HTR-8/SVneo (cell line): Measurements from ENCODE around the gene FXYD4.

Experiments
- DNase-seq: peaks from one replicate; pipeline ENCODE4 v3.0.0; 2011; ENCODE audit warnings: low spot score, mixed read lengths; ENCODE audit not compliant: insufficient read length
- FAIRE-seq: peaks from 2 replicates; lab custom pipeline; 2011; peaks lifted over from hg19 to GRCh38; lab: Jason Lieb, UNC

The FXYD4 gene

GRCh38 chr10:43372765-43373361 is 1.4 kb downstream of the FXYD4 start:
- DNase-seq, result no peak
- FAIRE-seq, result no peak

GRCh38 chr10:43373461-43373860 is 2.0 kb downstream of the FXYD4 start:
- DNase-seq, result no peak
- no peak for FAIRE-seq

- FAIRE-seq, result no peak
- no peak for DNase-seq
These were observed 2.8 kb downstream of the FXYD4 start for GRCh38 chr10:43374194-43374593.

- DNase-seq (no peak), FAIRE-seq (no peak)
These were observed 4.1 kb downstream of the FXYD4 start for GRCh38 chr10:43375401-43376020.

DNA sequence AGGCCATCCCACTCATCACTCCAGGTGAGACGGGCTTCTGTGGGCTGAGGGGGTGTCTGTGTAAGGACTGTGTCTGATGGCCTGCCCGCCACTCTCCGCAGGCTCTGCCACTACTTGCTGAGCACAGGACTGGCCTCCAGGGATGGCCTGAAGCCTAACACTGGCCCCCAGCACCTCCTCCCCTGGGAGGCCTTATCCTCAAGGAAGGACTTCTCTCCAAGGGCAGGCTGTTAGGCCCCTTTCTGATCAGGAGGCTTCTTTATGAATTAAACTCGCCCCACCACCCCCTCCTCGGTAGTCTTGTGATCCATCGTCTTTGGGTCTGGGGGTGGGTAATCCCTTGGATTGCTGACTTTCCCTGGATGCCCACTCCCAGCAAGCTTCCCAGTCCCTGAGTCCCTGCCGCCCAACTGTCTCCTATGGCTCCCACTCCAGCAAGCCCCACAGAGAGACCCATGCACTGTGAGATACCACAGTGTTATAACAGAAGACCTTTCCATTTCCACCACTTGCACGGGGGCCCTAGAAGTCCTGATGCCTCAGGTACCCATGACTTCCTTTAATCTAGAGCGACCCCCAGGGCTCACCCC is 4.7 kb downstream of the FXYD4 start:
- FAIRE-seq, result no peak

GRCh38 chr10:43376828-43377423 is 5.5 kb downstream of the FXYD4 start:
- DNase-seq, result no peak
- no peak for FAIRE-seq

More for the DNA sequence above, 4.7 kb downstream of the FXYD4 start:
- no peak for DNase-seq

GRCh38 chr10:43377424-43377883 is 6.0 kb downstream of the FXYD4 start:
- FAIRE-seq, result no peak
- no peak for DNase-seq

GRCh38 chr10:43380610-43381222 is 9.3 kb downstream of the FXYD4 start:
- FAIRE-seq, result no peak
- no peak for DNase-seq

DNA sequence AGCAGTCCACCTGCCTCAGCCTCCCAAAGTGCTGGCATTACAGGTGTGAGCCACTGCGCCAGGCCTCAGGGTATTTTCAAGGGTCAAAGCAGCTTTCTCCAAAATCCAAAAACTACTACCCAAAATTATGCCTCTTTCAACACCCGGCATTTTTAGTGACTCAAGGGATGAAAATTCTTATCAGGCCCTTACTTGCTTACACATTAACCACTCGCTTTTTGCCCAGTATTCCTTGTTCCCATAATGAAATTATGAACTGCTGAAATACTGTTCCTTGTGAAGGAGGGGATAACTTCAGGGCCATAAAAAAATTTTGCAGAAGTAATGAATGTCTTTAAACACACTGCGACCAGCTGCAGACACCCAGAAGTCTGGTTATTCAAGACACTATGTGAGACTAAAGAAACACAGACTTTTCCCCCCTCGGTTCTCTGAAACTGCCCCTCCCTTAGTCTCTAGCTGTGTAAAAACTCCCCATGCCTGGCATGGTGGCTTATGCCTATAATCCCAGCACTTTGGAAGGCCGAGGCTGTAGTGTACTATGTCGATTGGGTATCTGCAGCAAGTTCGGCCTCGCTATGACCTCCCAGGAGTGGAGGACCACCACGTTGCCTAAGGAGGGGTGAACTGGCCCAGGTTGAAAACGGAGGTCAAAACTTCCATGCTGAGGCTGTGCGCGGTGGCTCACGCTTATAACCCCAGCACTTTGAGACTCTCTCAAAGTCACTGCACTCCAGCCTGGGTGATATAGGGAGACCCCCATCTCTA is 12.0 kb downstream of the FXYD4 start:
- FAIRE-seq (no peak), DNase-seq (no peak)

- DNase-seq, result no peak
- FAIRE-seq, result no peak
These were observed 13.1 kb downstream of the FXYD4 start for GRCh38 chr10:43384252-43385221.

GRCh38 chr10:43385412-43386004 is 14.1 kb downstream of the FXYD4 start:
- no peak for FAIRE-seq

DNA sequence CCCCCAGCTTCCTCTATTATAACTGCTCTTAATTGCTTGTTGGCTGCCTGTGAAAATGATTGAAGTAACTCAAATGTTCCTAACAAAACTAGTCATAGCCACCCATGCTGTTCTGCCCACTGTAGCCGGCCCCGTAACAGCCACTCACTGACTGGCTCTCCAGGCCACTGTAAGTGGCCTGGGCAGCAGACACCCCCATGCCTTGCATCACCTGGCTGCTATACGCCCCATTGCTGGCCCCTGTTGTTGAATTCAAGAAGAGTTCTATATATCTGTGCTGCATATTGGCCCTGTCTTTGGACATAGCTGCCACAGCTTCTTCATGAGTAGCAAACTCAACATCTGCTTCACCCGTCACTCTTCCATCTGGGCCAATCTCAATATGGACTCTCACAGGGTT is 15.1 kb downstream of the FXYD4 start:
- FAIRE-seq (no peak), DNase-seq (no peak)

More at GRCh38 chr10:43385412-43386004, 14.1 kb downstream of the FXYD4 start:
- no peak for DNase-seq

- DNase-seq (no peak), FAIRE-seq (peak; percentile 38)
These were observed 15.7 kb downstream of the FXYD4 start for GRCh38 chr10:43386981-43387677.

DNA sequence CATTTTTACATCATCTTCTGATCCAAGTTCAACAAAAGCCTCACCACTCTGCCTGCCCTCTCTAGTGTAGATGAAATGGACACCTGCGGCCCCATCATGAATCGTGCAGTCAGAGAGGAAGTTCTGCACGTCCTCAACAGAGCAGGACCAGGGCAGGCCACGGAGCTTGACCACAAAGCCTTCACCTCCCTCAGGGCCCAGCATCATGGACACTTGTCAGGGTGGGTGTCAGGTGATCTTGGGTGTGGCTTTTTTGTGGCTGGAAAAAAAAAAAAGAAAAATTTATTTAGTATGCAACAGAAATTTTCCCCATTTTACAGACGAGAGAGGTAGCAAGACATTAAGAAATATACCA is 16.2 kb downstream of the FXYD4 start:
- DNase-seq, result no peak
- FAIRE-seq, result no peak

GRCh38 chr10:43389867-43390266 is 18.4 kb downstream of the FXYD4 start:
- FAIRE-seq (no peak), DNase-seq (no peak)

GRCh38 chr10:43390333-43390732 is 18.9 kb downstream of the FXYD4 start:
- no peak for DNase-seq
- no peak for FAIRE-seq

DNA sequence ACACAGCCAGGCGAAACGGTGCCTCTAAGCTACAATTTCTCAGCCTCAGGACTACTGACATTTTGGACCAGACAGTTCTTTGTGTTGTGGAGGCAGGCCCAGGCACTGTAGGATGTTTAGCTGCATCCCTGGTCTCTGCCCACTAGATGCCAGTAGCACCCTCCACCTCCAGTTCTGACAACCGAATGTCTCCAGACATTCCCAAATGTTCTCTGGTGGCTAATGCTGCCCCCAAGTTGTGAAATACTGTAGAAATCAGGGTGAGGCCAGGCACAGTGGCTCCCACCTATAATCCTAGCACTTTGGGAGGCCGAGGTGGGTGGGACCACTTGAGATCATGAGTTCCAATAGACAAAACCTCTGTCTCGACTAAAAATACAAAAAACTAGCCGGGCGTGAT is 19.3 kb downstream of the FXYD4 start:
- FAIRE-seq, result peak; percentile 20
- no peak for DNase-seq

DNA sequence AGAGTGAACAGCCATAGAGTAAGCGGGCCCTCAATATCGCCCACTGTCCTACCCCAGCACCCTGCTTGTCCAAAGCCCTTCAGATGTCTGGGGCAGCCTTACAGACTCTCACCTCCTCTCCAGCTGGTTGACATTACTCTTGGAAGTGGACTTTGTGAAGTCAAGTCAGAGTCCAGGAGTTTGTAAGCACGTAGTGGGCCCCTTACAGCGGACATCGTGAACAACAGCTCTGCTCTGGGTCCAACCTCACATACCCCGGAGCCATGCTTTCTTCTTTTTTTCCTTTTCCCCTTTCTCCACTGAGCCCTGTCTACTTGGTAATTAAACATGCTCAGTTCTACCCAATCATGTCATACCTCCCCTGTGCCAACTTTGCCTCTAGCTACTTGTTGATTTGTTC is 20.1 kb downstream of the FXYD4 start:
- no peak for FAIRE-seq
- DNase-seq, result no peak
